SW 1271 (cell line): Measurements from ENCODE around the gene ADAMTS6.
A peak's percentile ranks its signal among the peaks of the same experiment; 100 is the strongest.

Source experiments
- DNase-seq, 2 experiments: peaks; one replicate each; lab custom pipeline; 2025; lab: John Stamatoyannopoulos, UW

Gene ADAMTS6

GRCh38 chr5:65288657-65289056 is 193.1 kb downstream of the ADAMTS6 start:
- DNase-seq, result no peak

- DNase-seq, result no peak
Measured at GRCh38 chr5:65279603-65280002, 202.1 kb downstream of the ADAMTS6 start.

GRCh38 chr5:65276178-65276890 is 205.4 kb downstream of the ADAMTS6 start:
- DNase-seq, result no peak

GRCh38 chr5:65271906-65272305 is 209.8 kb downstream of the ADAMTS6 start:
- DNase-seq, result no peak

- no peak for DNase-seq
Measured at GRCh38 chr5:65268525-65268924, 213.2 kb downstream of the ADAMTS6 start.

- no peak for DNase-seq
Measured at GRCh38 chr5:65264420-65264819, 217.3 kb downstream of the ADAMTS6 start.

- DNase-seq, result no peak
Measured at GRCh38 chr5:65263321-65263720, 218.4 kb downstream of the ADAMTS6 start.

- DNase-seq, result no peak
Measured at GRCh38 chr5:65262649-65263059, 219.1 kb downstream of the ADAMTS6 start.

GRCh38 chr5:65262096-65262495 is 219.6 kb downstream of the ADAMTS6 start:
- DNase-seq, result no peak

GRCh38 chr5:65261499-65261898 is 220.2 kb downstream of the ADAMTS6 start:
- no peak for DNase-seq

GRCh38 chr5:65255294-65255693 is 226.4 kb downstream of the ADAMTS6 start:
- no peak for DNase-seq

- no peak for DNase-seq
Measured at GRCh38 chr5:65252977-65253376, 228.7 kb downstream of the ADAMTS6 start.

GRCh38 chr5:65248896-65249295 is 232.8 kb downstream of the ADAMTS6 start:
- no peak for DNase-seq

GRCh38 chr5:65247594-65247993 is 234.1 kb downstream of the ADAMTS6 start:
- DNase-seq, result no peak

- no peak for DNase-seq
Measured at GRCh38 chr5:65246741-65247140, 235.0 kb downstream of the ADAMTS6 start.

- no peak for DNase-seq
Measured at GRCh38 chr5:65244031-65244430, 237.7 kb downstream of the ADAMTS6 start.

GRCh38 chr5:65243161-65243560 is 238.6 kb downstream of the ADAMTS6 start:
- DNase-seq, result no peak

GRCh38 chr5:65229841-65230240 is 251.9 kb downstream of the ADAMTS6 start:
- no peak for DNase-seq

GRCh38 chr5:65213921-65214525 is 267.7 kb downstream of the ADAMTS6 start:
- peak in 1 of 2 experiments; percentile 71 for DNase-seq

- peak; percentile 93 to 98 for DNase-seq
Measured at GRCh38 chr5:65209341-65209740, 272.4 kb downstream of the ADAMTS6 start.

GRCh38 chr5:65204966-65205365 is 276.8 kb downstream of the ADAMTS6 start:
- DNase-seq, result no peak

GRCh38 chr5:65203746-65204145 is 278.0 kb downstream of the ADAMTS6 start:
- DNase-seq, result peak; percentile 89 to 94

- peak in 1 of 2 experiments; percentile 50 for DNase-seq
Measured at GRCh38 chr5:65199993-65200675, 281.6 kb downstream of the ADAMTS6 start.
